Natural killer cell (primary cell): Measurements from ENCODE around the gene PRRG2. TPM values are rescaled to one million over a fixed set of nuclear protein-coding genes. Genes with fewer than 3 reads are reported as not detected.

Experiments
- ATAC-seq, 3 donors: fragments of 150-1000 bp in 2 of 3; fragments of 200-7000 bp in 1 of 3; cut with Tn5 transposase; 1 replicate in 1 of 3; 2 replicates in 2 of 3; pipeline ENCODE4 v1.10.0; 2021; ENCODE audit warnings: mild to moderate bottlenecking in 2 of 3, moderate library complexity in 2 of 3
- DNase-seq, 2 donors: peaks; one replicate each; pipeline versions ENCODE4 v3.0.0 to v3.0.0-alpha.2; 2013 to 2021; ENCODE audit warnings: mixed read lengths in 1 of 2
- H3K27ac ChIP-seq: one replicate; pipeline ENCODE4 v1.5.1; 2013; ENCODE audit warnings: mild to moderate bottlenecking, low read length
- H3K27me3 ChIP-seq: one replicate; pipeline ENCODE4 v1.6.1; 2013; ENCODE audit warnings: low read length; ENCODE audit not compliant: control insufficient read depth, insufficient read depth
- H3K36me3 ChIP-seq: one replicate; pipeline ENCODE4 v1.6.1; 2013; ENCODE audit warnings: low read length; ENCODE audit not compliant: control insufficient read depth, insufficient read depth
- H3K4me1 ChIP-seq: one replicate; pipeline ENCODE4 v1.6.1; 2013; ENCODE audit warnings: low read length; ENCODE audit not compliant: control insufficient read depth, insufficient read depth
- H3K4me3 ChIP-seq: one replicate; pipeline ENCODE4 v1.5.1; 2013; ENCODE audit warnings: low read length
- H3K9me3 ChIP-seq: one replicate; pipeline ENCODE4 v1.6.1; 2013; ENCODE audit warnings: low read length; ENCODE audit not compliant: control insufficient read depth, insufficient read depth
- H3K27ac Mint-ChIP-seq, 2 donors: one replicate each; pipeline ENCODE4 v1.8.0; 2022; ENCODE audit warnings: mild to moderate bottlenecking in 2 of 2, mixed read lengths in 2 of 2, moderate library complexity in 1 of 2
- H3K27me3 Mint-ChIP-seq, 2 donors: one replicate each; pipeline ENCODE4 v1.8.0; 2022; ENCODE audit warnings: low read depth in 2 of 2, mixed read lengths in 2 of 2
- H3K36me3 Mint-ChIP-seq: one replicate; pipeline ENCODE4 v1.8.0; 2022; ENCODE audit warnings: mixed read lengths
- H3K4me1 Mint-ChIP-seq, 2 donors: one replicate each; pipeline ENCODE4 v1.8.0; 2022; ENCODE audit warnings: mixed read lengths in 2 of 2
- H3K4me3 Mint-ChIP-seq: one replicate; pipeline ENCODE4 v1.8.0; 2022; ENCODE audit warnings: mild to moderate bottlenecking, moderate library complexity, mixed read lengths
- H3K9me3 Mint-ChIP-seq, 2 donors: one replicate each; pipeline ENCODE4 v1.8.0; 2022; ENCODE audit warnings: mixed read lengths in 2 of 2
- CTCF ChIP-seq: fragments of 200-600 bp; IDR thresholded peaks from one replicate; pipeline ENCODE4 v1.8.0; 2022; ENCODE audit warnings: antibody characterized with exemption
- WGBS: methylation state at CpG from one replicate; pipeline ENCODE4 v1.1.7; 2013; ENCODE audit warnings: missing lambda C conversion rate; ENCODE audit not compliant: insufficient coverage; 5-methylcytosine and 5-hydroxymethylcytosine counted together
- intact Hi-C: fragments of 100-400 bp; cut with micrococcal nuclease; formaldehyde crosslinking; loops from one replicate; pipeline ENCODE4 v1.14.2; 2022
- total RNA-seq, 4 donors: library from RNA; stranded (reverse); fragments of 120-200 nt in 1 of 4; gene quantifications; one replicate each; pipeline versions ENCODE4 v1.2.3 to v1.2.4, GENCODE V29; 2013 to 2022

Gene PRRG2
- total RNA-seq, 3 donors from 2014 or later (not counting 1 experiment from before 2014, with no cell fraction given): 0.39 to 0.56 TPM; not detected in 1

DNA sequence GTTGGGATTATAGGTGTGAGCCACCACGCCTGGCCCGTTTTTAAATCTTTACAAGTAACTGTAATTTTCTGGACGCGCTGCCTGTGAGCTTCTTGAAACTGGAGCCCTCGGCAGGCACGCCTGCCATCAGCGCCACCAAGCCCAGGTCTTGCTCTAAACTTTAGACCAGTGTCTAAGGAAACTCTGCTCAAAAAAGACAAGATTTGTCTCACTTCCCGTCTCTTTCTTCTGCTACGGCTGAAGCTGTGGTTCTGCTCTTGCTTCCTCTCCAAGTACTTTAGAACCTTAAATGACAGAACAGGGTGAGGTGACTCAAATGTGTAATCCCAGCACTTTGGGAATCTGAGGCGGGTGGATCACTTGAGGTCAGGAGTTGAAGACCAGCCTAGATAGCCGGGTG lies 28.4 kb upstream of the PRRG2 start:
- 74% methylated on average over 11 of the region's 11 CpGs for WGBS

GRCh38 chr19:49553451-49554271 lies 27.5 kb upstream of the PRRG2 start:
- Mint-ChIP-seq H3K36me3 (no peaks in the 10 kb centered on the region), H3K9me3 (no peaks in the 10 kb centered on the region), H3K4me1 (peaks cover 16 to 28% of the 10 kb centered on the region in 2 donors), H3K4me3 (no peak overlapping the region), H3K27ac (peak overlapping the region; percentile 86 to 89), H3K27me3 (no peaks in the 10 kb centered on the region)
- 70% methylated on average over 10 of the region's 10 CpGs for WGBS
- intact Hi-C loops: loop anchor here (2.0 kb wide), 1 partner anchor 15 kb away; no protein-coding TSS in a partner anchor
- Histone ChIP-seq H3K27ac (peak overlapping the region; percentile 14), H3K27me3 (no peaks in the 10 kb centered on the region), H3K4me1 (peaks cover 52% of the 10 kb centered on the region), H3K36me3 (peaks cover 27% of the 10 kb centered on the region), H3K4me3 (no peak overlapping the region), H3K9me3 (no peaks in the 10 kb centered on the region)
- peak in 1 of 2 donors; percentile 68 for DNase-seq
- ATAC-seq: peak in 2 of 3 donors; percentile 37 to 74
- no peak for TF ChIP-seq CTCF

More for the DNA sequence above, 28.4 kb upstream of the PRRG2 start:
- intact Hi-C loops: no loop called here
- Mint-ChIP-seq H3K27me3 (no peaks in the 10 kb centered on the region), H3K4me3 (peak overlapping the region; percentile 50), H3K4me1 (peaks cover 16 to 28% of the 10 kb centered on the region in 2 donors), H3K27ac (peak overlapping the region; percentile 57 to 86), H3K36me3 (no peaks in the 10 kb centered on the region), H3K9me3 (no peaks in the 10 kb centered on the region)
- Histone ChIP-seq H3K4me3 (no peak overlapping the region), H3K4me1 (peaks cover 43% of the 10 kb centered on the region), H3K36me3 (peaks cover 20% of the 10 kb centered on the region), H3K27ac (peak overlapping the region; percentile 3), H3K9me3 (no peaks in the 10 kb centered on the region), H3K27me3 (no peaks in the 10 kb centered on the region)
- no peak for TF ChIP-seq CTCF
- ATAC-seq (no peak), DNase-seq (peak in 1 of 2 donors; percentile 75)

DNA sequence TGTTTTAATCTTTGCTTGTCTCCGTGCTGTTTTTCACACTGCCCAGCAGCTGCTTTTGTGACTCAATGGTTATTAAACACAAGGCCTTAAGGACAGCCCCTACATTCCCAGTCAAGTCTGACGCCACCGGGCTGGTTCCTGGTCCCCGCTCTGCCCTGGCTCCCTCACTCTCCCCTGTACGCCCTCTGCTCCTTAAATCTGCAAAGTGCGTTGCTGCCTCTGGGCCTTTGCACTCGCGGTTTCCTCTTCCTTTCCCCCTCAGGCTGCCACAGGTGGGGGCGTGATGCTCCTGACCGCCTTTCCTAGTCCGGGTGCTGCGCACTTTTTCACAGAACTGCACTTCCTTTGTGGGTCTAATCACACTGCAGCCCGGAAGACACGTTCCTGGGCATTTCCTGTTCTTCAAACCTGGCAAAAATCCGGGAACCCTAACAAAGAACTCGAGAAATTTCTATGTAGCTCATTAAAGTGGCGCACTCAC lies 26.4 kb upstream of the PRRG2 start:
- intact Hi-C loops: loop anchor here (2.0 kb wide), 1 partner anchor 14 kb away; no protein-coding TSS in a partner anchor
- 29% methylated on average over 17 of the region's 17 CpGs for WGBS
- H3K36me3 ChIP-seq: peaks cover 38% of the 10 kb centered on the region
- Mint-ChIP-seq H3K36me3 (no peaks in the 10 kb centered on the region), H3K4me1 (peaks cover 16 to 28% of the 10 kb centered on the region in 2 donors), H3K27me3 (no peaks in the 10 kb centered on the region), H3K4me3 (peak overlapping the region; percentile 47), H3K9me3 (no peaks in the 10 kb centered on the region), H3K27ac (peak overlapping the region; percentile 86 to 89)
- DNase-seq (peak in 1 of 2 donors; percentile 73), ATAC-seq (peak in 2 of 3 donors; percentile 11 to 26)
- peaks cover 63% of the 10 kb centered on the region for H3K4me1 ChIP-seq
- H3K4me3 ChIP-seq: no peak overlapping the region
- H3K9me3 ChIP-seq: no peaks in the 10 kb centered on the region
- H3K27ac ChIP-seq: peak overlapping the region; percentile 70
- H3K27me3 ChIP-seq: no peaks in the 10 kb centered on the region
- TF ChIP-seq CTCF: no peak
